HCEC 1CT (cell line): Measurements from ENCODE around the gene SH3RF1.
"Not testable (repeated sequence)": the region's sequence is repeated elsewhere in the genome, so short reads cannot be mapped to it uniquely, and the experiment has no call there.

Source experiments
- DNase-seq: peaks from one replicate; pipeline ENCODE4 v3.0.0-alpha.2; 2017

SH3RF1 gene

GRCh38 chr4:169197206-169197605, 73.5 kb downstream of the SH3RF1 start:
- not testable (repeated sequence) for DNase-seq

- DNase-seq, result no peak
These were observed 75.7 kb downstream of the SH3RF1 start for GRCh38 chr4:169195032-169195431.

- not testable (repeated sequence) for DNase-seq
These were observed 80.8 kb downstream of the SH3RF1 start for GRCh38 chr4:169189968-169190367.

- no peak for DNase-seq
These were observed 81.4 kb downstream of the SH3RF1 start for GRCh38 chr4:169189372-169189771.

GRCh38 chr4:169188204-169188603, 82.6 kb downstream of the SH3RF1 start:
- DNase-seq, result no peak

- no peak for DNase-seq
These were observed 85.4 kb downstream of the SH3RF1 start for GRCh38 chr4:169185133-169185956.

- no peak for DNase-seq
These were observed 86.1 kb downstream of the SH3RF1 start for GRCh38 chr4:169184686-169185085.

GRCh38 chr4:169184236-169184635, 86.5 kb downstream of the SH3RF1 start:
- no peak for DNase-seq

- no peak for DNase-seq
These were observed 87.2 kb downstream of the SH3RF1 start for GRCh38 chr4:169183581-169183980.

GRCh38 chr4:169179609-169180521, 90.9 kb downstream of the SH3RF1 start:
- no peak for DNase-seq

GRCh38 chr4:169178092-169178491, 92.7 kb downstream of the SH3RF1 start:
- DNase-seq, result not testable (repeated sequence)

GRCh38 chr4:169175476-169175875, 95.3 kb downstream of the SH3RF1 start:
- no peak for DNase-seq

GRCh38 chr4:169175035-169175434, 95.7 kb downstream of the SH3RF1 start:
- DNase-seq, result no peak

- DNase-seq, result no peak
These were observed 96.5 kb downstream of the SH3RF1 start for GRCh38 chr4:169174247-169174646.

- DNase-seq, result no peak
These were observed 102.5 kb downstream of the SH3RF1 start for GRCh38 chr4:169167957-169168858.

GRCh38 chr4:169164669-169165415, 105.9 kb downstream of the SH3RF1 start:
- peak; percentile 45 for DNase-seq

GRCh38 chr4:169163947-169164668, 106.6 kb downstream of the SH3RF1 start:
- DNase-seq, result no peak

- DNase-seq, result no peak
These were observed 107.3 kb downstream of the SH3RF1 start for GRCh38 chr4:169163495-169163894.

GRCh38 chr4:169160825-169161224, 109.9 kb downstream of the SH3RF1 start:
- no peak for DNase-seq

- peak; percentile 79 for DNase-seq
These were observed 111.1 kb downstream of the SH3RF1 start for GRCh38 chr4:169159624-169160171.

GRCh38 chr4:169158861-169159260, 111.9 kb downstream of the SH3RF1 start:
- DNase-seq, result no peak
